SHP77 (cell line): Measurements from ENCODE around the gene AP3D1.
"Not testable (repeated sequence)": the region's sequence is repeated elsewhere in the genome, so short reads cannot be mapped to it uniquely, and the experiment has no call there.

Experiments used
- DNase-seq, 2 experiments: peaks; one replicate each; lab custom pipeline; 2025; lab: John Stamatoyannopoulos, UW

Gene AP3D1

GRCh38 chr19:2109046-2109864 lies 42.1 kb downstream of the AP3D1 start:
- DNase-seq, result no peak

- no peak for DNase-seq
Observed at GRCh38 chr19:2108251-2109016, 42.9 kb downstream of the AP3D1 start.

GRCh38 chr19:2103045-2103707 lies 48.2 kb downstream of the AP3D1 start:
- DNase-seq, result no peak

GRCh38 chr19:2101417-2102335 lies 49.7 kb downstream of the AP3D1 start:
- no peak for DNase-seq

GRCh38 chr19:2100719-2101061 lies 50.7 kb downstream of the AP3D1 start:
- no peak for DNase-seq

GRCh38 chr19:2099937-2100718 lies 51.2 kb downstream of the AP3D1 start:
- no peak for DNase-seq

- DNase-seq, result no peak
Observed at GRCh38 chr19:2099054-2099501, 52.3 kb downstream of the AP3D1 start.

- DNase-seq, result no peak
Observed at GRCh38 chr19:2097886-2098327, 53.5 kb downstream of the AP3D1 start.

GRCh38 chr19:2097203-2097885 lies 54.0 kb downstream of the AP3D1 start:
- peak in 1 of 2 experiments; percentile 56 for DNase-seq

GRCh38 chr19:2096480-2097202 lies 54.7 kb downstream of the AP3D1 start, which contains the start of gene IZUMO4:
Gene IZUMO4 (plus strand): TSS chr19:2096915. CDS start chr19:2096946, 31 bp downstream.
- peak; percentile 94 to 95 for DNase-seq

GRCh38 chr19:2096034-2096479 lies 55.3 kb downstream of the AP3D1 start, which contains the start of gene MOB3A:
Gene MOB3A (minus strand): TSS chr19:2096326. CDS start chr19:2078560, 17,766 bp downstream.
- peak; percentile 69 to 88 for DNase-seq

- not testable (repeated sequence) for DNase-seq
Observed at GRCh38 chr19:2091926-2092525, 59.3 kb downstream of the AP3D1 start.

- DNase-seq, result no peak
Observed at GRCh38 chr19:2089727-2090053, 61.7 kb downstream of the AP3D1 start.

GRCh38 chr19:2089001-2089711 lies 62.2 kb downstream of the AP3D1 start:
- DNase-seq, result peak in 1 of 2 experiments; percentile 39

- DNase-seq, result no peak
Observed at GRCh38 chr19:2087621-2088100, 63.7 kb downstream of the AP3D1 start.

GRCh38 chr19:2086695-2087620 lies 64.4 kb downstream of the AP3D1 start:
- peak in 1 of 2 experiments; percentile 52 for DNase-seq
